ENCODE measurements around the gene CD300LD.

GRCh38 chr17:74612046-74612445 is 20.0 kb upstream of the CD300LD start:
- TF ChIP-seq CTCF (IDR thresholded peaks at IDR 0.05; ENCODE audit: poor library complexity, severe bottlenecking) (no peak), SMC3 (conservative IDR thresholded peaks at IDR 0.05; ENCODE audit: poor library complexity) (no peak), EP300 (conservative IDR thresholded peaks at IDR 0.05; ENCODE audit: poor library complexity, severe bottlenecking) (no peak)
